Measurements from ENCODE around the gene C8G. TPM values are rescaled to one million over a fixed set of nuclear protein-coding genes. Genes with fewer than 3 reads are reported as not detected.

Gene C8G
- total RNA-seq, 1 experiment from 2014 or later: 2.9 TPM

- H3K9me3 ChIP-seq (ENCODE audit: control insufficient read depth, insufficient read depth, low read depth, low read length): no peaks in the 10 kb centered on the region
- ChIA-PET POLR2A (interaction anchor here (0.6 kb wide), 1 partner anchor 175 kb away, joined by 15 read pairs; no protein-coding TSS in a partner anchor), CTCF (no interaction called here)
- H3K4me3 ChIP-seq (ENCODE audit: low read depth in 2 of 2, low read length in 2 of 2): no peak overlapping the region
- no peaks in the 10 kb centered on the region for H3K27me3 ChIP-seq (ENCODE audit: control insufficient read depth, insufficient read depth, low read length)
- intact Hi-C loops (cut with micrococcal nuclease; ENCODE audit: unreplicated experiment) (no loop called here), in situ Hi-C loops (cut with HindIII; ENCODE audit: low pct_unique_long_range_greater_than_20kb, low sequenced_read_pairs) (no loop called here)
- no peaks in the 10 kb centered on the region for H3K4me1 ChIP-seq (ENCODE audit: control insufficient read depth, insufficient read depth, low read length)
- no TSS peak for BruUV-seq (replicated peaks)
- TF ChIP-seq SIN3A (IDR thresholded peaks at IDR 0.05; ENCODE audit: borderline replicate concordance, insufficient read depth, low read depth, low read length) (no peak), CTCF (IDR thresholded peaks at IDR 0.05) (no peak), POLR2AphosphoS5 (IDR thresholded peaks at IDR 0.05; ENCODE audit: low read depth, low read length) (no peak), REST (IDR thresholded peaks at IDR 0.05; ENCODE audit: insufficient read depth in 1 of 2, low read depth in 2 of 2, low read length in 1 of 2) (no peak), TCF7L2 (IDR thresholded peaks at IDR 0.05; ENCODE audit: low read depth, low read length) (no peak)
- ATAC-seq (no peak), DNase-seq (ENCODE audit: low read depth, low spot score) (no peak)
- peaks cover 2% of the 10 kb centered on the region for H3K36me3 ChIP-seq (ENCODE audit: control insufficient read depth, insufficient read depth, low read length)
- H3K27ac ChIP-seq (ENCODE audit: low read length): no peak overlapping the region
Observed at GRCh38 chr9:136930014-136930413, 15.0 kb upstream of the C8G start.

DNA sequence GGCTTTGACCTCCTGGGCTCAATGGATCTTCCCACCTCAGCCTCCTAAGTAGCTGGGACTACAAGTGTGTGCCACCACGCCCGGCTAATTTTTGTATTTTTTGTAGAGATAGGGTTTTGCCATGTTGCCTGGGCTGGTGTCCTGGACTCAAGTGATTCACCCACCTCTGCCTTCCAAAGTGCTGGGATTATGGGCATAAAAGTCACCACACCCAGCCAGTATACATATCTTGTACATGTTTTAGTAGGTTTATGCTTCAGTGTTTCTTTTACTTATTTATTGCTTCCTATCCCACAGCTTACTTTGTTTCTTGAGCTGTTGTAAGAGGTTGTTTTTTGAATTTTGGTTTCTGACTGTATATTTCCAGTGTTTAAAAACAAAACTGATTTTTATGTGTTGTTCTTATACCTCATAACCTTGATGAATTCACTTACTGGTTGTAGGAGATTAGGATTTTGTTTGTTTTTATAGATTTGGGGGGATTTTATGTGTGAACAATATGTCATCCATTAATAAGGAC lies 13.4 kb upstream of the C8G start:
- BruUV-seq (replicated peaks): no TSS peak
- no peak for TF ChIP-seq CTCF (IDR thresholded peaks at IDR 0.05)
- no peak for TF ChIP-seq POLR2AphosphoS5 (IDR thresholded peaks at IDR 0.05; ENCODE audit: low read depth, low read length)
- TF ChIP-seq REST (IDR thresholded peaks at IDR 0.05; ENCODE audit: insufficient read depth in 1 of 2, low read depth in 2 of 2, low read length in 1 of 2): no peak
- no peak for TF ChIP-seq SIN3A (IDR thresholded peaks at IDR 0.05; ENCODE audit: borderline replicate concordance, insufficient read depth, low read depth, low read length)
- no peak for TF ChIP-seq TCF7L2 (IDR thresholded peaks at IDR 0.05; ENCODE audit: low read depth, low read length)
- no peak overlapping the region for H3K27ac ChIP-seq (ENCODE audit: low read length)
- no peaks in the 10 kb centered on the region for H3K4me1 ChIP-seq (ENCODE audit: control insufficient read depth, insufficient read depth, low read length)
- ATAC-seq (no peak), DNase-seq (ENCODE audit: low read depth, low spot score) (no peak)
- no peaks in the 10 kb centered on the region for H3K9me3 ChIP-seq (ENCODE audit: control insufficient read depth, insufficient read depth, low read depth, low read length)
- in situ Hi-C loops (cut with HindIII; ENCODE audit: low pct_unique_long_range_greater_than_20kb, low sequenced_read_pairs): no loop called here
- CTCF ChIA-PET: no interaction called here
- no peaks in the 10 kb centered on the region for H3K27me3 ChIP-seq (ENCODE audit: control insufficient read depth, insufficient read depth, low read length)
- intact Hi-C loops (cut with micrococcal nuclease; ENCODE audit: unreplicated experiment): no loop called here
- H3K36me3 ChIP-seq (ENCODE audit: control insufficient read depth, insufficient read depth, low read length): peaks cover 2% of the 10 kb centered on the region
- H3K4me3 ChIP-seq (ENCODE audit: low read depth in 2 of 2, low read length in 2 of 2): no peak overlapping the region
- POLR2A ChIA-PET: no interaction called here
